ENCODE data around the gene SORBS1. TPM values are rescaled to one million over a fixed set of nuclear protein-coding genes. Genes with fewer than 3 reads are reported as not detected.

SORBS1 gene
- total RNA-seq, 4 donors from 2014 or later, result 35.1 to 53.1 (median 43.3) TPM

DNA sequence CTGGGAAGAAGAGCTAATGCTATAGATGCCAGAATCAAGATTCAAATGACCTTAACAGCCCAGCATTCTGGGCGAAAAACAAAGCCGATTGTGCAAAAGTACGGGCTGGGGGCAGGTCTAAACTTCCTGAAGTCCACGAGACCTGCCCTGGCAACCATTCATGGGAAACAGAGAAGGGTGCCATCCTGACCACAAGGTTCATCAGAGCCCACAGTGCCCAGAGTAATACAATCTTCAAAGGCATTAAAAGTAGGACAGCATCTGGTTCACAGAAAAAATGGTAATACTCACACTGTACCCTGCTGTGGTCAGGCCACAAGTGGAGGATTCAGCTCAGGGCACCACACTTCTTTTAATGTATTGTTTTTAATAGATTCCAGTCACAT lies 36.1 kb downstream of the SORBS1 start:
- WGBS, 2 donors, result 78 to 83% methylated on average over 4 of the region's 4 CpGs
- no peak for TF ChIP-seq POLR2A (IDR thresholded peaks at IDR 0.05)
- TF ChIP-seq, protein P1, sequence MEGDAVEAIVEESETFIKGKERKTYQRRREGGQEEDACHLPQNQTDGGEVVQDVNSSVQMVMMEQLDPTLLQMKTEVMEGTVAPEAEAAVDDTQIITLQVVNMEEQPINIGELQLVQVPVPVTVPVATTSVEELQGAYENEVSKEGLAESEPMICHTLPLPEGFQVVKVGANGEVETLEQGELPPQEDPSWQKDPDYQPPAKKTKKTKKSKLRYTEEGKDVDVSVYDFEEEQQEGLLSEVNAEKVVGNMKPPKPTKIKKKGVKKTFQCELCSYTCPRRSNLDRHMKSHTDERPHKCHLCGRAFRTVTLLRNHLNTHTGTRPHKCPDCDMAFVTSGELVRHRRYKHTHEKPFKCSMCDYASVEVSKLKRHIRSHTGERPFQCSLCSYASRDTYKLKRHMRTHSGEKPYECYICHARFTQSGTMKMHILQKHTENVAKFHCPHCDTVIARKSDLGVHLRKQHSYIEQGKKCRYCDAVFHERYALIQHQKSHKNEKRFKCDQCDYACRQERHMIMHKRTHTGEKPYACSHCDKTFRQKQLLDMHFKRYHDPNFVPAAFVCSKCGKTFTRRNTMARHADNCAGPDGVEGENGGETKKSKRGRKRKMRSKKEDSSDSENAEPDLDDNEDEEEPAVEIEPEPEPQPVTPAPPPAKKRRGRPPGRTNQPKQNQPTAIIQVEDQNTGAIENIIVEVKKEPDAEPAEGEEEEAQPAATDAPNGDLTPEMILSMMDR (IDR thresholded peaks at IDR 0.05), result no peak
- H3K4me3 ChIP-seq (ENCODE audit: low read depth, poor library complexity, severe bottlenecking), result no peak overlapping the region
- DNase-seq (ENCODE audit: low spot score in 2 of 2), result no peak
- intact Hi-C loops (cut with DNase I; ENCODE audit: low total_unique reads), result no loop called here

DNA sequence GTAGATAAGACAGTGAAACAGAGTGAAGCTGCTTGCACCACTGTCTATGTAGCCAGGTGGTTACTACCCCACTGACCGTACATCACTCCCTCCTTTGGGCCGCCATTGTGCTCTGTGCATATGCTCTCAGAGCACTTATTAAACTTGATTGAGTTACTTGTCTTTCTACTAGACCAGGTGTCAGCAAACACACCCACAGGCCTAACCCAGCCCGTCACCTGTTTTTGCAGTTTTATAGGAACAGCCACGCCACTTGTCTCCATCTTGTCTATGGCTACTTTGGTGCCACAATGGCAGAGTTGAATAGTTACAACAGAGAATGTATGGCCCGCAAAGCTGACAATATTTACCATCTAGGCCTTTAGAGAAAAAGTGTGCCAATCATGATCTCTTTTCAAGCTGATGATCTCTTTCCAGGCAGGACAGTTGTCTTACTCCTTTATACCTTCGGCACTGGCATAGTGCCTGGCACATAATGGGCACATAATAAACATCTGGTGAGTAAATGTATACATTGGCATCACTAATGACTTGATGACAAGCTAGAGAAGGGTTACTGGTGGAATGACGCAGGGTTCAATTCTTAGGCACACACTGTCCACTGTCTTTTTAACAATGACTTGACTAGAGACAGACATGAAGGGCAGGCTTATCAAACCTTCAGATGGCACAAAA lies 36.7 kb downstream of the SORBS1 start:
- H3K4me3 ChIP-seq (ENCODE audit: low read depth, poor library complexity, severe bottlenecking), result no peak overlapping the region
- intact Hi-C loops (cut with DNase I; ENCODE audit: low total_unique reads), result no loop called here
- DNase-seq (ENCODE audit: low spot score in 2 of 2), result no peak
- WGBS, 2 donors, result 93 to 94% methylated on average over 7 of the region's 7 CpGs
- no peak for TF ChIP-seq POLR2A (IDR thresholded peaks at IDR 0.05)
- TF ChIP-seq, protein P1 (IDR thresholded peaks at IDR 0.05), result no peak

DNA sequence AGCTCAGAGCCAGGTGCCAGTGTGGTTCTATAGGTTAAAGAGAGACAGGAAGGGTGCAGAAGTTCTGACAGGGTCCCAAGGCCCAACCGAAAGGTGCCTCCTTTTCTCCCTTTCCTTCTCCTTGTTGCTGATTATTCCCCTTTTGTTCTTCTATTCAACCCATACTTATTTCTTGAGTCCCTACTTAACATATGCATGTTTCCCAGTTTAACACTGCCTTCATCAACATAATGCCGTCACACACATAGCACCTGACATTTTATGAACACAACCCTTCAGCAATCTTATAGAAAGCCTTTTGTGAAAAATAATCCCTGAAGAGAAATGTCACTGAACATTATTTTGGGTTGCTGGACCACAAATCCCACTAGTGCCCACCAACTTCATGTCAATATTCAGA lies 39.1 kb downstream of the SORBS1 start:
- intact Hi-C loops (cut with DNase I; ENCODE audit: low total_unique reads), result no loop called here
- DNase-seq (ENCODE audit: low spot score in 2 of 2), result no peak
- H3K4me3 ChIP-seq (ENCODE audit: low read depth, poor library complexity, severe bottlenecking), result no peak overlapping the region
- WGBS, 2 donors, result 95 to 97% methylated on average over 2 of the region's 2 CpGs
- TF ChIP-seq, protein P1 (IDR thresholded peaks at IDR 0.05), result no peak
- TF ChIP-seq POLR2A (IDR thresholded peaks at IDR 0.05), result no peak

DNA sequence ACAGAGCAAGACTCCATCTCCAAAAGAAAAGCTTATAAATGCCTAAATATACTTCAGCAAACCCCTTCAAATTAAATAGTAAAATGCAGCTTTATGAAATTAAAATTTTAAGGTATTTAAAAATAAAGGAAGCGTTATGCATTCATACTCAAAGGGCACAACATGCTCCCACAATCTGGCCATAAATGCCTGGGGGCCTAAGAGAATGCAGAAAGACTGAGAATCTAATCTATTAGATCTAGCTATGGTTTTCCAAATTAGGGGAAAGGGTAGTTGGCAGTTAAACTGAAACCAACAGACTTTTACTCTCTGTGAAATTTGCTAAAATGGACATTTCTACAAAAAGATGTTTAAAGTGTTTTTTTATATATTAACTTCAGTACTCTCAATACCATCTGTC lies 40.6 kb downstream of the SORBS1 start:
- DNase-seq (ENCODE audit: low spot score in 2 of 2), result no peak
- intact Hi-C loops (cut with DNase I; ENCODE audit: low total_unique reads), result no loop called here
- TF ChIP-seq, protein P1 (IDR thresholded peaks at IDR 0.05), result no peak
- no peak for TF ChIP-seq POLR2A (IDR thresholded peaks at IDR 0.05)
- 85 to 87% methylated on average over 1 of the region's 1 CpG for WGBS, 2 donors
- H3K4me3 ChIP-seq (ENCODE audit: low read depth, poor library complexity, severe bottlenecking), result no peak overlapping the region

DNA sequence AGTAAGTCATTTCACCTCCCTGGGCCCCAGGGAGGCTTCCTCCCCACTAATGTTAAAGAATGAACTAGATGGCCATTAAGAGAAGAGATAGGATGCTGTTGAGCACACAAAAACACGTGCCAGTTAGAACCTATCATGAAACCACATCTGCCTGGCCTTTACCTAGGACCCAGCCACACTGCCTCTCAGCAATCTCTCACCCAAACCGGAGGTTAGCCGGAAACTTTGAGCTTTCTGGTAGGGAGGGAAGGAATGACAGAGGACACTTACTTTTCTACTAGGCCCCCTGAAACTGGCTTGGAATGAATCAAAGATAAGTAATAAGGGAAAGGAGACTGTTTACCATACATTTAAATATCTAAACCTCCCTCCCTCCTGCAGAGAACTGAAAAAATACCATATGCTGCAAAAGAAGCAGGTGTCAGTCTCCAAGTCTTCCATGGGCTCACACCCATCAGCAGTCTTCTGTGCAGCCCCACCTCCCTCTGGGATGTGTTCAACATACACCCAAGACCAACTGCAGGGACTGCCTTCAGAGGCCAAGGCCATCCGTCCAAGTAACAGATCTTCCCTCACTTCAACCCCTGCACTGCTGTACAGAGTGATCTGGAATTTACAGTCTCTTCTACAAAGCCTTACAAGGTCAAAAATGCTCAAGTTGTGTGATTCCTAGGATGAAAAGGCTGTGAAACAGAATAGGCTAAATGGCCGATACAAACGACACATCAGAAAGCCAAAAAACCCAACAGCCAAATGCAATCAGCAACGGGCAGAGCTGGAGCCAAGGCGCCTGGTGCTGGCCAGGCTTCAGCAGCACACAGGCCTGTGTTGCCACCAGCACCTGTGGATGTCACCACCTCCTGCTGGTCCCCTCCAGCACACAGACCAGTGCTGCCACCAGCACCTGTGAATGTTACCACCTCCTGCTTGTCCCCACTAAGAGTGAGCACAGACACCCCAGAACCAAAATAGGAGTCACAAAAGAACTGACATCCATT lies 42.4 kb downstream of the SORBS1 start:
- intact Hi-C loops (cut with DNase I; ENCODE audit: low total_unique reads), result no loop called here
- DNase-seq (ENCODE audit: low spot score in 2 of 2), result no peak
- WGBS, 2 donors, result 66 to 69% methylated on average over 8 of the region's 8 CpGs
- TF ChIP-seq, protein P1 (IDR thresholded peaks at IDR 0.05), result no peak
- TF ChIP-seq POLR2A (IDR thresholded peaks at IDR 0.05), result no peak
- no peak overlapping the region for H3K4me3 ChIP-seq (ENCODE audit: low read depth, poor library complexity, severe bottlenecking)
